Left ventricle myocardium inferior (tissue), 1 donor: ENCODE measurements around the gene ADSS1. TPM values are rescaled to one million over a fixed set of nuclear protein-coding genes. Genes with fewer than 3 reads are reported as not detected.

Source experiments
- DNase-seq: peaks from one replicate; pipeline ENCODE4 v3.0.0-alpha.2; 2020
- H3K27ac ChIP-seq: fragments of 200-600 bp; replicated peaks from 2 replicates; pipeline ENCODE4 v1.8.0; 2021
- H3K27me3 ChIP-seq: fragments of 200-600 bp; 2 replicates; pipeline ENCODE4 v1.8.0; 2021; ENCODE audit warnings: low read depth
- H3K36me3 ChIP-seq: fragments of 200-600 bp; 2 replicates; pipeline ENCODE4 v1.8.0; 2021
- H3K4me1 ChIP-seq: fragments of 200-600 bp; 2 replicates; pipeline ENCODE4 v1.8.0; 2021
- H3K4me3 ChIP-seq: fragments of 200-600 bp; 2 replicates; pipeline ENCODE4 v1.8.0; 2021; ENCODE audit warnings: mild to moderate bottlenecking, moderate library complexity
- H3K9me3 ChIP-seq: fragments of 200-600 bp; replicated peaks from 2 replicates; pipeline ENCODE4 v1.8.0; 2021
- CTCF ChIP-seq: fragments of 200-600 bp; IDR thresholded peaks from 2 replicates; pipeline ENCODE4 v1.8.0; 2021; ENCODE audit warnings: antibody characterized with exemption, mild to moderate bottlenecking, borderline replicate concordance
- intact Hi-C: fragments of 100-400 bp; cut with micrococcal nuclease; formaldehyde crosslinking; loops from one replicate; pipeline ENCODE4 v1.11.0; 2022
- total RNA-seq: library from RNA; stranded (reverse); fragmentation: NEBNext Ultra II Directional; extraction: Animal tissue kit (Norgen Biotek cat#: 25700); gene quantifications from one replicate; pipeline ENCODE4 v1.2.1, GENCODE V29; 2021
- donor health status: DM: no; HTN: yes; CAD: no; lungs with severe emphysema.

The ADSS1 gene
- total RNA-seq, 1 donor from 2014 or later, result 218 TPM

GRCh38 chr14:104681689-104682074 is 42.3 kb upstream of the ADSS1 start:
- Histone ChIP-seq H3K27ac (peak overlapping the region; percentile 95), H3K9me3 (no peaks in the 10 kb centered on the region), H3K36me3 (no peaks in the 10 kb centered on the region), H3K4me3 (peak overlapping the region; percentile 50), H3K27me3 (no peaks in the 10 kb centered on the region), H3K4me1 (peaks cover 68% of the 10 kb centered on the region)
- peak; percentile 92 for DNase-seq
- intact Hi-C loops, result no loop called here
- TF ChIP-seq CTCF, result no peak

- Histone ChIP-seq H3K4me1 (peaks cover 68% of the 10 kb centered on the region), H3K36me3 (no peaks in the 10 kb centered on the region), H3K4me3 (peak overlapping the region; percentile 50), H3K27ac (peak overlapping the region; percentile 95), H3K27me3 (no peaks in the 10 kb centered on the region), H3K9me3 (no peaks in the 10 kb centered on the region)
- DNase-seq, result peak; percentile 17
- no peak for TF ChIP-seq CTCF
- intact Hi-C loops, result no loop called here
These were observed 41.9 kb upstream of the ADSS1 start for GRCh38 chr14:104682107-104682593.

GRCh38 chr14:104683653-104684448 is 40.2 kb upstream of the ADSS1 start:
- DNase-seq, result no peak
- intact Hi-C loops, result no loop called here
- TF ChIP-seq CTCF, result no peak
- Histone ChIP-seq H3K9me3 (no peaks in the 10 kb centered on the region), H3K4me1 (peaks cover 68% of the 10 kb centered on the region), H3K27ac (no peak overlapping the region), H3K27me3 (no peaks in the 10 kb centered on the region), H3K36me3 (no peaks in the 10 kb centered on the region), H3K4me3 (no peak overlapping the region)

GRCh38 chr14:104684449-104684821 is 39.6 kb upstream of the ADSS1 start:
- H3K4me1 ChIP-seq, result peaks cover 66% of the 10 kb centered on the region
- no peaks in the 10 kb centered on the region for H3K9me3 ChIP-seq
- H3K36me3 ChIP-seq, result no peaks in the 10 kb centered on the region
- no peak for TF ChIP-seq CTCF
- H3K27ac ChIP-seq, result no peak overlapping the region
- no peaks in the 10 kb centered on the region for H3K27me3 ChIP-seq
- intact Hi-C loops, result no loop called here
- no peak for DNase-seq
- H3K4me3 ChIP-seq, result no peak overlapping the region

GRCh38 chr14:104685216-104685997 is 38.6 kb upstream of the ADSS1 start:
- DNase-seq, result no peak
- peaks cover 66% of the 10 kb centered on the region for H3K4me1 ChIP-seq
- TF ChIP-seq CTCF, result no peak

More at GRCh38 chr14:104685216-104685997, 38.6 kb upstream of the ADSS1 start:
- no peak overlapping the region for H3K4me3 ChIP-seq
- no peak overlapping the region for H3K27ac ChIP-seq
- H3K9me3 ChIP-seq, result no peaks in the 10 kb centered on the region
- H3K27me3 ChIP-seq, result no peaks in the 10 kb centered on the region
- intact Hi-C loops, result no loop called here
- H3K36me3 ChIP-seq, result no peaks in the 10 kb centered on the region
